ENCODE measurements around the gene ARHGAP18.

The ARHGAP18 gene

DNA sequence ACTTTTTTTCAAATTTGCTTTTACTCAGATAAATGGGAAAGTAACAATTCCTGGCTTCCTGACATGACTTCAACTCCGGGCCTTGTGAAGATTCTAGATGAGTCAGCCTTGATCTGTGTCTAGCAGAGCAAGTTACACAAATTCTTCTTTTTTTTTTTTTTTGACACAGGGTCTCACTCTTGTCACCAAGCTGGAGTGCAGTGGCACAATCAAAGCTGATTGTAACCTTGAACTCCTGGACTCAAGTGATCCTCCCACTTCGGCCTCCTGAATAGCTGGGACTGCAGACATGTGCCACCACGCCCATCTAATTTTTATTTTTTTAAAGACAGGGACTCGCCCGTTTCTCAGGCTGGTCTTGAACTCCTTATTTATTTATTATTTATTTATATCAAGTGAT is 7.3 kb upstream of the ARHGAP18 start:
- DNase-seq: no peak

DNA sequence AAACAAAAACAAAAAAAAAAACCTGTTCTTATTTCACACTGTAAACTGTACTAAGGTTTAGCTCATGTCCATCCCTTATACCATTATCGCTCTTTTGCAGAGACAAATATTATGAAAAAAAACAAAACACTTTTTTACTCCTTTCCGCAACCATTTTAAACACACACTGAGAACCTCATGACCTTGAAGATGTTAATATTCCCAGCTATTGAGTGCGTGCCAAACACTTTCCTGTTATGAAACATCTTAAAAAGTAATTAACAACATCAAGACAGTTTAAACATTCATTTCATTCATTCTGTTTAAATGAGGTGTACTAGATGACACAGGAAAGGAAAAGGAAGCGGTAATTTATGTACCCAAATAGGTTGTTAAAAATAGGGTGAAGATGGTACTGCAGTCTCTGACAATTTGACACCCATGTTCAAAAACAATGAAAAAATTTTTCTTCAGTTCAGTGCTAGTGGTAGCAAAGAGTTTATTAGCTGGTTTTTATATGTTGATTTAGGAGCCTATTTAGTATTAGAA is 3.9 kb upstream of the ARHGAP18 start:
- DNase-seq: no peak

DNA sequence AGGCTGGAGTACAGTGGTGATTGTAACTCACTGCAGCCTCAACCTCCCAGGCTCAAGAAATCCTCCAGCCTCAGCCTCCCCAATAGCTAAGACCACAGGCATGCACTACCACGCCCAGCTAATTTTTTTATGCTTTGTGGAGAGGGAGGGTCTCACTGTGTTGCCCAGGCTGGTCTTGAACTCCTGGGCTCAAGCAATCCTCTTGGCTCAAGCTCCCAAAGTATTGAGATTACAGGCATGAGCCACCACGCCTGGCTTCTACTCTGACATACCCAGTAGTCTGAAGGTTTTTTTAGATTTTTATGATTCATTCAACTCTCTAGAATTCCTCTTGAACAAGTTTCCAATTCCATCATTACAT is 1.3 kb upstream of the ARHGAP18 start:
- DNase-seq: no peak

- DNase-seq: no peak
Observed at GRCh38 chr6:129710450-129711270, 683 bp upstream of the ARHGAP18 start.

GRCh38 chr6:129709196-129709768 is 695 bp downstream of the ARHGAP18 start:
- DNase-seq: no peak

DNA sequence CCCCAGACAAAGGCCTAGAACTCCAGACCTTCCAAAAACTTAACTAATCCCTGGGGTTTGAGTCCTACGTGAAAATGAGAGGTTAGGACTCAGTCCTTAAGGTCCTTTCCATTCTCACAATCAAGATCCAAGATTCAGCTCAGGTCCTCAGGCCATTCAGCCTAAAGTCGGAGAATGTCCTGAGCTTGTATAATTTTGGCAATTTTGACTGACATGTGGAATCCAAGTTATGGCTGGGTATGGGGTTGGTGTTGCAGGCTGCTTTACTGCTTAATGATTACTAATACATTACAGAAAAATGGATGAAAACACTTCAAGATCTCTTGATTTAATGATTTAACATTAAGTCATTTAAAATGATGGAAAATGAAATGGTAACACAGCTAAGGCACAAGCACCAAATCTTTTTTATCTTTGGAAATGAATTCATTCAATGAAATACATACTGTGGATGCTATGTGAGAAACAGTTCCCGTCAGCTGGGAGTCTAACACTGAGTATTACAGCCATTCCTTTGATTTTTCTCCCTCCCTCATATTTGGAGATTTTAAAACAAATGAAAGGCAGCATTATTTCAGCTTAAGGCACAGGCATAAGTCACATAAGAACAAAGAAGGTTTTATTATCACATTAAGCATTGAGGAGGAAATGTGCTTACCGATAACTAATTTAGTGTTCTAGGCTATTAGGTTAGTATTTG is 1.3 kb downstream of the ARHGAP18 start:
- DNase-seq: no peak

GRCh38 chr6:129707882-129708495 is 2.0 kb downstream of the ARHGAP18 start:
- no peak for DNase-seq

- DNase-seq: no peak
Observed at GRCh38 chr6:129707028-129707427, 2.9 kb downstream of the ARHGAP18 start.

GRCh38 chr6:129705212-129705611 is 4.8 kb downstream of the ARHGAP18 start:
- DNase-seq: no peak

DNA sequence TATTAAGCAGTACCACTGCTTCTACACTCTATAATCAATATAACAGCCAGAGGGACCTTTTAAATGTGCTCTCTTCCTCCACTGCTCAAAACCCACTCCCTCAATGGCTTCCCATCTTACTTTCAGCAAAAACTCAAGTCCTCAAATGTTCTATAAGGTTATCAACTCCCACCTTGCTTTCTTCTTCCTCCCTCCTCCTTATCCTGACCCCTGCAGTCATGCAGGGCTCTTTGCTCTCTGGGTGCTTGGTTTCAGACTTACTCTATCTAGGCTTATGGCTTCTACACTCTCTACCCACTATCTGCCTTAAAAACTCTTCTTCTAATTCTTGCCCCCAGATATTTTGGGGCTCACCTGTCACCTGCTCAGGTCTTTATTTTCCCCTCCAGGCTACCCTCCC is 5.3 kb downstream of the ARHGAP18 start:
- no peak for DNase-seq

DNA sequence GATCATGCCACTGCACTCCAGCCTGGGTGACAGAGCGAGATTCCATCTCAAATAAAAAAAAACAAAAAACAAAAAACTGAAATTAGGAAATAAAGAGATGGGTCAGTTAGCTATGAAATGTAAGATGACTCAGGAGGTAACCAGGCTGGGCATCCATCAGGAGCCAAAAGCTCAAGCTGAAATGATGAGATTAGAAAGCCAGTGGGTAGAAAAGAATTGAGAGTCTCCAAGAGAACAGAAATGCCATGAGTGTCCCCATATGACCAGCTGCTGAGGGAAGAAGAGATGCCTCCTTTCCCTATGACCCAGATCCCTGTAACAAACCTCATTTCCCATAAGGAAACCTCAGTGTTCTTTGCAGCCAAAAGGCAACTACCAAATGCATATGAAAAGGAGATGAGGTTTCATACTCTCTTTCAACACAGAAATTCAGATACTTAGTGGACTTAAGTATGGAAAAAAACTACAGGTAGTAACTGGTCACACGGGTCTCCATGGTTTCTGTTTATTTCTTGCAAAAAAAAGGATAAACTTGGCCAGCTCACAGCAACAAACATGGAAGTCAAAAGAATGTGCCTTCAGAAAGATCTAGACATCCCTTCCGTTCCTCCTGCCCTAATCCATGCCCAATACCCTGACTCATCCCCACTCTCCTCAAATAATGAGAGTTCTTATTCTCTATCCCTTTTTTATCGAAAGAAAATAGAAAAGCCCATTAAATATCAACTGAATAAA is 8.1 kb downstream of the ARHGAP18 start:
- no peak for DNase-seq

DNA sequence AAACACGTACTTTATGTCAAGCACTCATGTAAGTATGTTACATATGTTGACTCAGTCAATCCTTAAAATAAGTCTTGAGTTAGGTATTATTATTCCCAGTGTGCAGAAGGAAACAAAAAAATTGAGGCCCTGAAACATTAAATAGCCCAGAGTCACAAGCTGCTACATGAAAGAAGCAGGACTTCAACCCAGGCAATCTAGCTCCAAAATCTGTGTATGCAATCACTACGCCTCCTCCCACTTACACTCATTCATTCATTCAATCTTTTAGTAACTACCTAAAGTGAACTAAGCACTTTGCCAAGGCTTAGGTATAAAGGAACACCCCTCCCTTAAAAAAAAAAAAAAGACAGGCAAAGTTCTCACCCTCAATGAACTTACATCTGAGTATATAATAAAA is 9.3 kb downstream of the ARHGAP18 start:
- no peak for DNase-seq

- no peak for DNase-seq
Observed at GRCh38 chr6:129699659-129700058, 10.3 kb downstream of the ARHGAP18 start.

GRCh38 chr6:129698430-129698829 is 11.5 kb downstream of the ARHGAP18 start:
- DNase-seq: no peak

DNA sequence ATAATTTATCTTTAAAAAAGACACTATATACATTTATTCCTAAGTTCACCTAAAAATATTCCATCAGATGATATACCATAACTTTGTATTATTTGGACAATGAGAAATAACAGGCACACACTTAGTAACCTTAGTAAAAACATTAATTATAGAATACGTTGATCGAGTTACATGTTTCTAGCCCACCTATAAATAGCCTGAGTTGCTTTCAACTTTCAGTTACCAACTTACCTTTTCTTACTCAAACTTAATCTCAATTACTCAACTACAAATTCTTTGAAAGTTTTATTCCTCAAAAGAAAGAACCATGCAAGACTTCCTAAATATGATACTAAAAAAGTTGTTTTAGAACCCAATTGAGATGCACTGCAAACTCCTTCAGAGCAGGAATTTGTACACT is 12.2 kb downstream of the ARHGAP18 start:
- no peak for DNase-seq

- DNase-seq: no peak
Observed at GRCh38 chr6:129696843-129697242, 13.1 kb downstream of the ARHGAP18 start.

- DNase-seq: no peak
Observed at GRCh38 chr6:129696028-129696418, 14.0 kb downstream of the ARHGAP18 start.

GRCh38 chr6:129695373-129696027 is 14.5 kb downstream of the ARHGAP18 start:
- peak in 1 of 2 donors; percentile 43 for DNase-seq

GRCh38 chr6:129694036-129694435 is 15.9 kb downstream of the ARHGAP18 start:
- DNase-seq: no peak

DNA sequence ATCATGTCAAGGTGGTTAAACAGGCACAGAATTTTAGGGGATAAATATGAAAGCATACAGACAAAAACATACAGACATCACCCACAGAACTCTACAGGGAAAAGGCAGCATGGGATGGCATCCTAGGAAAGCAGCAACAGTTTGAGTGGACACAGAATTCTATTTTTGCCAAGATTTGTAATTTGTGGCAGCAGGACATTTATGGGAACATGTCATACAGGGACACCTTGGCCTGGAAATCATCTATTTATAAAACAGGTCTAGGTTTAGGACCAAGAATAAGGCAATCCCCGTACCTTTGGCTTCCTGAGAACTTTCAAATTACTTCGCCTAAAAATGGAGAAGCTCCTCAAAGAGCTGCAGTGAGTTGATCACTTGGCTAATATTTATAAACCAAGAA is 17.5 kb downstream of the ARHGAP18 start:
- DNase-seq: no peak

- DNase-seq: no peak
Observed at GRCh38 chr6:129691709-129692108, 18.3 kb downstream of the ARHGAP18 start.

DNA sequence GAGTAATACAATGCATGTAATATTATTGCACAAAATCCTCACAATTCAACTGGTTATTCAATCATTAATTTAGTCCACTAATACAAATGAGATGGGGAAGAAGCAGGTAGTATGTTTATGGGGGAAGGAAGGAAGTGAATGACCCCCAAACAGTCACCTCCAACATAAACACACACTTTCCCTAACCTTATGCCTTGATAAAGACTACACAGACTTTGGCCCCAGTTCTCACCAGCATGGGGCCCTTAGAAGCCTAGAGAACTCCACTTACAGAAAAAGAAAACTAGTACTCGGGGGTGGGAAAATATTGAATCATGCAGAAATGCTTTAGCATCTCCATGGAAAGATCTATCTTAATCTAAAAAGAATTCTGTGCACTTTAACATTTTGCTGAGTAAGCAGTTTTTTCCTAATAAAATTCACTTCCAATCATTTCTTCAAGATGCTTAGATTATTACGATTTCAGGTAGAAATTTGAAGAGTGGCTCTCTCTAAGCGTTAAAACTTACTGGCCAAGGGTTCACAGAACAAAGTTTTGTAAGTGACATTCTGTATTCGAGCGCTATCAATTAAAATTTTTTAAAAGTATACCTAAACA is 18.8 kb downstream of the ARHGAP18 start:
- DNase-seq: no peak

All from stimulated activated CD4-positive, alpha-beta T cell treated with anti-CD3 and anti-CD28 coated beads, Interleukin-2, amount 100 ng/mL, for 24 hours (primary cell).